GM19240 (cell line): ENCODE results near the gene TBC1D2B.
"Not testable (repeated sequence)": the region's sequence is repeated elsewhere in the genome, so short reads cannot be mapped to it uniquely, and the experiment has no call there.

Experiments
- DNase-seq: peaks from one replicate; pipeline ENCODE4 v3.0.0; 2011; ENCODE audit warnings: low spot score; ENCODE audit not compliant: insufficient read length

TBC1D2B gene

DNA sequence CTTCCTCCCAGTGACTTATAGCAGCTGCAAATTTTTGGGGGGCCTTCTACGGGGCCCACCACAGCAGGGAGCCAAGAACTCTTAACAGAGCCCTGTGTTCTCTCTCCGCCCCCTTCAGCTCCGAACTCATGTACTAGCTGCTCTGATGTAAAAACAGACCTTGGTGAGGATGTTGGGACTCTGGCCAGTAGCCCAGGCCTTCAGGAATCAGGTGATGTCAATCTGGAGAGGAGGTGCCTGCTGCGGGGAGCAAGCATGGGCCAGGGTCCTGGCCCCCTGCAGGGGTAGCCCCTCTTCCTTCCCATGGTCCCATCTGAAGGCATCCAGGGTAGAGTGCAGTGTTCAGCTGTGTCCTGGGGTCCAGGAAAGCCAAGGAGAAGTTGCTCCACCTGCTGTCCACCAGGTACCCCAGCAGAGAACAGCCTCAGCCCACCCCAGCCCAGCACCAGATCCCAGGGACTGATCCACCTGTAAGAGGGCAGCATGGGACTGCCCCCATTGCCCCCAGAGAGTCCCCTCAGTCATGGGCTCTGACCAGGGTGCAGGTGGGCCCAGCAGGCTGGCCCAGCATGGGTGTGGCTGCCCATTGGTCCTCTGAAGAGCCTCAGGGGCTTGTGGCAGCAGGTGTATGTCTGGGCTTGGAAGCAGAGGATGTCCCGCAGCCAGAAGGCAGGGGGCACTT lies 126.3 kb downstream of the TBC1D2B start:
- not testable (repeated sequence) for DNase-seq

DNA sequence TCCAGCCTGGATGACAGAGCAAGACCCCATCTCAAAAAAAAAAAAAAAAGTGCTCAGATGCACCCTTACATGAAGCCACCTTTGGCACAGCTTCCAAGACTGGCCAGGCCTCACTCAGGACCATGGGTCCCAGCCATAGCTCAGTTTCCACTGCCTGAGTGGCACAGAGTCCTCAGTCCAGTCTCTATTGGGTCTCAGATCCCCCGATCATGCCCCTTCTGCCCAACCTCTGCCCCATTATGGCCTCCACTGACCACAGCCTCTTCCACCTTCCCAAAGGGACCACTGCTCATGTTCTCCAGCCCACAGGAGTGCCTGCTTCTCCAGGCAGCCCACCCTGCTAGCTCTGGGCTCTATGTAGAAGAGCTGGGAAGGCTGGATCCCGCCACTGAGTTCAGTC lies 127.0 kb downstream of the TBC1D2B start:
- DNase-seq: not testable (repeated sequence)

DNA sequence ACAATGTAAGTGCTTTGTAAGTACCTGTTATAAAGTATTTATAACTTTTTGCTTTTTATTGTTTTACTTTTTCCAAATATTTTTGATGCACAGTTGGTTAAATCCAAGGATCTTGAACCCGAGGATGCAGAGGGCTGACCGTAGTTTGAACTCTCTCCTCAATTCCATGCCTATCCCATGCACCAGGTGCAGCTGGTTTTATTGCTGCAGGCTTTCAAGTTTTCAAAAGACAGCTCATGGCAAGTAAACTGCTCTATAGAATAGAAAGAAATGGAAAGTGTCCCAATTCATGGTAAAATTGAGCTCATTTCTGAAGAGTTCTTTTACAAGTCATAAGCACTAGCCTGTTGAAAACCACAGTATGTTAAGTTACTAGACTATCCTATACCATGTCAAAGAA lies 131.9 kb downstream of the TBC1D2B start:
- no peak for DNase-seq
